ENCODE results near the gene TRHDE. TPM values are rescaled to one million over a fixed set of nuclear protein-coding genes. Genes with fewer than 3 reads are reported as not detected.

TRHDE gene
- total and polyA plus RNA-seq, 2 donors (not counting 3 experiments of a cell fraction or from before 2014, with no cell fraction given) = not detected

GRCh38 chr12:72330784-72331183 lies 58.6 kb downstream of the TRHDE start:
- H3K36me3 ChIP-seq (ENCODE audit: control insufficient read depth in 2 of 2, extremely low read depth in 1 of 2, insufficient read depth in 2 of 2, low read length in 2 of 2) = no peaks in the 10 kb centered on the region
- ChIA-PET CTCF (no interaction called here), POLR2A (no interaction called here)
- H4K20me1 ChIP-seq (replicated peaks; ENCODE audit: control insufficient read depth, extremely low read depth, insufficient read depth, low read length) = no peaks in the 10 kb centered on the region
- dilution Hi-C loops (cut with MboI; ENCODE audit: extremely low pct_ligation_motif_present, low sequenced_read_pairs) (no loop called here), intact Hi-C loops (cut with micrococcal nuclease) (no loop called here)
- H3K9me3 ChIP-seq (replicated peaks; ENCODE audit: control insufficient read depth, insufficient read depth, low read length) = peaks cover 3% of the 10 kb centered on the region
- H3K4me3 ChIP-seq (replicated peaks in 1 of 3; ENCODE audit: insufficient read depth in 1 of 3, low read depth in 1 of 3, low read length in 3 of 3) = no peak overlapping the region
- no peak overlapping the region for H3K27ac ChIP-seq (ENCODE audit: insufficient read depth, low read depth, low read length)
- H3K27me3 ChIP-seq (ENCODE audit: control insufficient read depth in 2 of 2, insufficient read depth in 2 of 2, low read length in 2 of 2) = no peaks in the 10 kb centered on the region
- H3K9me1 ChIP-seq (replicated peaks; ENCODE audit: control insufficient read depth, extremely low read depth, insufficient read depth, low read length) = no peaks in the 10 kb centered on the region
- H3K79me2 ChIP-seq (ENCODE audit: control insufficient read depth, insufficient read depth, low read length) = no peaks in the 10 kb centered on the region
- no peaks in the 10 kb centered on the region for H3K4me1 ChIP-seq (ENCODE audit: control insufficient read depth, extremely low read depth, insufficient read depth, low read length)
- BruUV-seq (replicated peaks) = no TSS peak
- FAIRE-seq = no peak
- TF ChIP-seq EZH2 (IDR thresholded peaks at IDR 0.05; ENCODE audit: borderline replicate concordance, low read depth, low read length, severe bottlenecking) (no peak), GATA2 (IDR thresholded peaks at IDR 0.05; ENCODE audit: insufficient read depth, insufficient read length, low read depth, low read length) (no peak), POLR2A (IDR thresholded peaks at IDR 0.05; ENCODE audit: low read depth, low read length) (no peak), CTCF (IDR thresholded peaks at IDR 0.05; ENCODE audit: extremely low read depth in 1 of 2, insufficient read depth in 1 of 2, low read depth in 1 of 2, low read length in 2 of 2) (no peak), JUN (IDR thresholded peaks at IDR 0.05; ENCODE audit: borderline replicate concordance, insufficient read depth, insufficient read length, low read depth) (no peak), FOS (IDR thresholded peaks at IDR 0.05; ENCODE audit: borderline replicate concordance, insufficient read depth, low read length) (no peak), MYC (IDR thresholded peaks at IDR 0.05; ENCODE audit: low read depth, low read length) (no peak), POLR2AphosphoS5 (IDR thresholded peaks at IDR 0.05; ENCODE audit: insufficient read depth, low read depth, low read length) (no peak), MAX (IDR thresholded peaks at IDR 0.05; ENCODE audit: insufficient read depth, insufficient read length) (no peak)
- no peak overlapping the region for H3K4me2 ChIP-seq (ENCODE audit: insufficient read depth, low read length)
- DNase-seq (ENCODE audit: low read depth, low spot score) = no peak
- H2AFZ ChIP-seq (ENCODE audit: low read depth, low read length) = no peak overlapping the region
- no peak overlapping the region for H3K9ac ChIP-seq (replicated peaks; ENCODE audit: extremely low read depth, insufficient read depth, low read length)
